Loucy (cell line): ENCODE results near the gene KCNA3.
"Not testable (repeated sequence)": the region's sequence is repeated elsewhere in the genome, so short reads cannot be mapped to it uniquely, and the experiment has no call there.

Source experiments
- H2AFZ ChIP-seq: fragments of 200-600 bp; sonication (generic); 2 replicates; pipeline ENCODE4 v1.6.0; 2016; ENCODE audit warnings: antibody characterized with exemption, mild to moderate bottlenecking, low read length, moderate library complexity
- H3F3A ChIP-seq: fragments of 200-600 bp; 2 replicates; pipeline ENCODE4 v1.6.0; 2016; ENCODE audit warnings: antibody characterized with exemption, low read depth, mild to moderate bottlenecking
- H3K27me3 ChIP-seq: fragments of 200-600 bp; sonication (generic); 2 replicates; pipeline ENCODE4 v1.6.1; 2014; ENCODE audit warnings: low read length, mild to moderate bottlenecking; ENCODE audit not compliant: insufficient read depth, poor library complexity, severe bottlenecking
- H3K36me3 ChIP-seq: fragments of 200-600 bp; sonication (generic); 2 replicates; pipeline ENCODE4 v1.6.1; 2016; ENCODE audit warnings: low read length; ENCODE audit not compliant: insufficient read depth
- H3K4me1 ChIP-seq: fragments of 200-600 bp; sonication (generic); 2 replicates; pipeline ENCODE4 v1.5.1; 2014; ENCODE audit warnings: low read length, mild to moderate bottlenecking; ENCODE audit not compliant: insufficient read depth, poor library complexity, severe bottlenecking
- H3K4me2 ChIP-seq: fragments of 200-600 bp; sonication (generic); 2 replicates; pipeline ENCODE4 v1.6.0; 2014; ENCODE audit warnings: antibody characterized with exemption, low read length, low read depth, mild to moderate bottlenecking; ENCODE audit not compliant: poor library complexity, severe bottlenecking
- H3K4me3 ChIP-seq: fragments of 200-600 bp; sonication (generic); 2 replicates; pipeline ENCODE4 v1.5.1; 2014; ENCODE audit warnings: low read length, mild to moderate bottlenecking, mixed read lengths; ENCODE audit not compliant: poor library complexity, severe bottlenecking
- H3K79me2 ChIP-seq: fragments of 200-600 bp; sonication (generic); 2 replicates; pipeline ENCODE4 v1.6.1; 2014; ENCODE audit warnings: low read length; ENCODE audit not compliant: insufficient read depth
- H3K9ac ChIP-seq: fragments of 200-600 bp; sonication (generic); 2 replicates; pipeline ENCODE4 v1.6.0; 2014; ENCODE audit warnings: mild to moderate bottlenecking, low read depth, low read length, moderate library complexity; ENCODE audit not compliant: poor library complexity, severe bottlenecking
- H3K9me2 ChIP-seq: fragments of 200-600 bp; sonication (generic); replicated peaks from 2 replicates; pipeline ENCODE4 v1.6.1; 2016; ENCODE audit warnings: low read depth, low read length, mixed read lengths
- H3K9me3 ChIP-seq: fragments of 200-600 bp; sonication (generic); 2 replicates; pipeline ENCODE4 v1.6.1; 2014; ENCODE audit warnings: mild to moderate bottlenecking, antibody characterized with exemption, low read length, low read depth; ENCODE audit not compliant: insufficient read depth
- H4K20me1 ChIP-seq: fragments of 200-600 bp; sonication (generic); 2 replicates; pipeline ENCODE4 v1.6.0; 2014; ENCODE audit warnings: antibody characterized with exemption, low read length, mild to moderate bottlenecking; ENCODE audit not compliant: insufficient read depth, poor library complexity, severe bottlenecking
- EZH2phosphoT487 ChIP-seq: fragments of 200-600 bp; IDR thresholded peaks from 2 replicates; pipeline ENCODE4 v1.6.1; 2018; ENCODE audit warnings: antibody characterized with exemption, mild to moderate bottlenecking, moderate library complexity, borderline replicate concordance
- TF ChIP-seq, protein P1 (sequence below): fragments of 200-600 bp; sonication (generic); conservative IDR thresholded peaks from 2 replicates; pipeline ENCODE4 v1.5.1; 2014; ENCODE audit warnings: mild to moderate bottlenecking, antibody characterized with exemption, low read length

Gene KCNA3

DNA sequence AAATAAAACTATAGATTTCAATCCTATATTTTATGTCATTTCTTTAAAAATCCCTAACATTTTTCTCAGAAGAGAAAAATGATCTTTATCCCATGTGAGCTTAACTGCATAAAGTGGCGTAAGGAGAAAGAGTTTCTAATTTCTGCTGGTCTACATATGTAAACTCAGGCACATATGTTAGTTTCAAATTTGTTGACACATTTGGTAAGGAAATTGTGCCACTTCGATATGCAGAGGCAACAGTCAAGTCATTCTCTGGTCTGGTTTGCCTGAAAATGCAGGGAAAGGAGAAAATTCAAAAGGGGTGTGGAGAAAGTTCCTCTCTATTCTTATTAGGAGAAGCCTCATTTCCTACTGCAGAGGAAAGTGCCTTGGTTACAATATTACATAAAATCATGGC is 11.5 kb downstream of the KCNA3 start:
- Histone ChIP-seq H3K36me3 (no peaks in the 10 kb centered on the region), H3K9me3 (no peaks in the 10 kb centered on the region), H4K20me1 (no peaks in the 10 kb centered on the region), H3F3A (no peaks in the 10 kb centered on the region), H3K79me2 (no peaks in the 10 kb centered on the region), H3K4me3 (no peak overlapping the region), H3K4me2 (no peak overlapping the region), H3K9me2 (no peaks in the 10 kb centered on the region), H3K9ac (no peak overlapping the region), H2AFZ (no peak overlapping the region), H3K4me1 (peaks cover 12% of the 10 kb centered on the region), H3K27me3 (no peaks in the 10 kb centered on the region)
- no peak for TF ChIP-seq EZH2phosphoT487
- TF ChIP-seq, protein P1, sequence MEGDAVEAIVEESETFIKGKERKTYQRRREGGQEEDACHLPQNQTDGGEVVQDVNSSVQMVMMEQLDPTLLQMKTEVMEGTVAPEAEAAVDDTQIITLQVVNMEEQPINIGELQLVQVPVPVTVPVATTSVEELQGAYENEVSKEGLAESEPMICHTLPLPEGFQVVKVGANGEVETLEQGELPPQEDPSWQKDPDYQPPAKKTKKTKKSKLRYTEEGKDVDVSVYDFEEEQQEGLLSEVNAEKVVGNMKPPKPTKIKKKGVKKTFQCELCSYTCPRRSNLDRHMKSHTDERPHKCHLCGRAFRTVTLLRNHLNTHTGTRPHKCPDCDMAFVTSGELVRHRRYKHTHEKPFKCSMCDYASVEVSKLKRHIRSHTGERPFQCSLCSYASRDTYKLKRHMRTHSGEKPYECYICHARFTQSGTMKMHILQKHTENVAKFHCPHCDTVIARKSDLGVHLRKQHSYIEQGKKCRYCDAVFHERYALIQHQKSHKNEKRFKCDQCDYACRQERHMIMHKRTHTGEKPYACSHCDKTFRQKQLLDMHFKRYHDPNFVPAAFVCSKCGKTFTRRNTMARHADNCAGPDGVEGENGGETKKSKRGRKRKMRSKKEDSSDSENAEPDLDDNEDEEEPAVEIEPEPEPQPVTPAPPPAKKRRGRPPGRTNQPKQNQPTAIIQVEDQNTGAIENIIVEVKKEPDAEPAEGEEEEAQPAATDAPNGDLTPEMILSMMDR = no peak

DNA sequence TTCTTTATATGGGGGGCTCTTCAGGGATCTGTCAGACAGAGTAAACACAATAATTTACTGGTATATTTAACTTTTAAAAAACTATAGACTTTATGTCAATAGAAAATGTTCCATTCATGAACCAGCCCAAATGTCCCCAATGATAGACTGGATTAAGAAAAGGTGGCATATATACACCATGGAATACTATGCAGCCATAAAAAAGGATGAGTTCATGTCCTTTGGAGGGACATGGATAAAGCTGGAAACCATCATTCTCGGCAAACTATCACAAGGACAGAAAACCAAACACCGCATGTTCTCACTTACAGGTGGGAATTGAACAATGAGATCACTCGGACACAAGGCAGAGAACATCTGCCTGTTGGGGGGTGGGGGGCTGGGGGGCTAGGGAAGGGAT is 15.2 kb downstream of the KCNA3 start:
- not testable (repeated sequence) for H3K4me1 ChIP-seq, H3K36me3 ChIP-seq, H3K9me2 ChIP-seq, H2AFZ ChIP-seq, H3K4me3 ChIP-seq, H4K20me1 ChIP-seq, H3K4me2 ChIP-seq, H3K9me3 ChIP-seq, H3K9ac ChIP-seq, H3K79me2 ChIP-seq, H3F3A ChIP-seq, H3K27me3 ChIP-seq

DNA sequence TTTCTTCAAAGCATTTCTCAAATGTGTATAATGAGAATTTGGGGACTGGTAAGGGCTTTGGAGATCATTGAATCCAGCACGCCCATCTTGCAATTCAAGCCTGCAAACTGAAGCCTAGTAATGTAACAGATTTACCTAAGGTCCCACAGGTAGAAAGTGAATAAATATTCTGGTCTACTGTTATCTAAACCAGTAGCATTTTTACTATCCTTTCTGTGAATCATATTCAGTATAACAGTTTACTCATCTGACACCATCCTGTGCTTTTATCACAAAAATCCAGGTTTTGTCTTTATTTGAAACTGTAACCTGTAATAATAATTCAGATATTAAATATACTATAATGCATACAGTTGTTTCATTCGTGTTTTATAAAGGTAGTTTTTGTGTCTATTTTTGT is 17.4 kb downstream of the KCNA3 start:
- TF ChIP-seq, protein P1 = no peak
- TF ChIP-seq EZH2phosphoT487 = no peak
- H3K36me3 ChIP-seq = no peaks in the 10 kb centered on the region
- no peak overlapping the region for H3K9ac ChIP-seq
- no peak overlapping the region for H2AFZ ChIP-seq
- no peaks in the 10 kb centered on the region for H3K9me2 ChIP-seq
- no peak overlapping the region for H3K4me2 ChIP-seq
- H3K79me2 ChIP-seq = no peaks in the 10 kb centered on the region
- H3K27me3 ChIP-seq = no peaks in the 10 kb centered on the region
- no peaks in the 10 kb centered on the region for H4K20me1 ChIP-seq
- no peaks in the 10 kb centered on the region for H3K4me1 ChIP-seq
- H3K9me3 ChIP-seq = no peaks in the 10 kb centered on the region
- H3F3A ChIP-seq = no peaks in the 10 kb centered on the region
- H3K4me3 ChIP-seq = no peak overlapping the region

DNA sequence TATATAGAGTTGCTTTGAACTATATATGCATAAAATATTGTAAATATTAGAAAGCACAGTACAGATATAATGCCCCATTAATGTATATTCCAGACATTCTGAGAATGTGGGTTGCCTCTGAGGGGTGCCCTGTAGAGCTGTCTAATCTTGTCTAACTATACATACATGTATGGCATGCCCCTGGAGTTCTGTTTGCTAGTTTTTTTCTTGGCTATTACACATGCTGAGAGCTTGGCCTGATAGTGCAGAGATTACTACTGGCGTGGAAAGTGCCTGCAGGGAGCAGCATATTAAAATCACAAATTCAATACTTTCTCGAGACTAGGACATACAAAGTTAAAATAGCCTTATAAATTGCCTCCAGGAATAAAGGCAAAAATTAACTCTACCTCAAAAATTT is 24.1 kb downstream of the KCNA3 start:
- no peak overlapping the region for H3K9ac ChIP-seq
- H3K36me3 ChIP-seq = no peaks in the 10 kb centered on the region
- no peak overlapping the region for H3K4me2 ChIP-seq
- H3K9me3 ChIP-seq = no peaks in the 10 kb centered on the region
- no peaks in the 10 kb centered on the region for H4K20me1 ChIP-seq
- no peaks in the 10 kb centered on the region for H3K79me2 ChIP-seq
- H3K4me3 ChIP-seq = no peak overlapping the region
- peaks cover 18% of the 10 kb centered on the region for H3K27me3 ChIP-seq
- no peak for TF ChIP-seq EZH2phosphoT487
- TF ChIP-seq, protein P1 = no peak
- 0 out of 2 replicates have a peak, but pooled peaks cover 3% of the 10 kb centered on the region for H3F3A ChIP-seq
- H3K9me2 ChIP-seq = no peaks in the 10 kb centered on the region
- H3K4me1 ChIP-seq = peaks cover 16% of the 10 kb centered on the region
- H2AFZ ChIP-seq = no peak overlapping the region
